Cardiac muscle cell (in vitro differentiated cells and primary cell): Measurements from ENCODE around the gene ITPR2. TPM values are rescaled to one million over a fixed set of nuclear protein-coding genes. Genes with fewer than 3 reads are reported as not detected.
"Not testable (repeated sequence)": the region's sequence is repeated elsewhere in the genome, so short reads cannot be mapped to it uniquely, and the experiment has no call there.

Experiments
- DNase-seq, 2 donors: peaks; one replicate each; pipeline versions ENCODE4 v3.0.0 to v3.0.0-alpha.2; 2010 to 2017; ENCODE audit warnings: low read depth in 1 of 2, low spot score in 1 of 2
- H3K27ac ChIP-seq: fragments of 200-600 bp; sonication (generic); 2 replicates; pipeline ENCODE4 v1.5.1; 2016
- H3K27me3 ChIP-seq: fragments of 200-600 bp; sonication (generic); 2 replicates; pipeline ENCODE4 v1.6.0; 2016; ENCODE audit warnings: control low read depth
- H3K36me3 ChIP-seq: fragments of 200-600 bp; sonication (generic); 2 replicates; pipeline ENCODE4 v1.5.1; 2016; ENCODE audit warnings: control low read depth
- H3K4me1 ChIP-seq: fragments of 200-600 bp; sonication (generic); 2 replicates; pipeline ENCODE4 v1.8.1; 2017; ENCODE audit warnings: low read depth, mild to moderate bottlenecking, mixed run types
- H3K4me3 ChIP-seq: fragments of 200-600 bp; sonication (generic); 2 replicates; pipeline ENCODE4 v1.5.1; 2016; ENCODE audit warnings: mild to moderate bottlenecking
- H3K9me3 ChIP-seq: fragments of 200-600 bp; sonication (generic); 2 replicates; pipeline ENCODE4 v1.5.1; 2017; ENCODE audit warnings: low read depth, mild to moderate bottlenecking, control low read depth
- CTCF ChIP-seq: IDR thresholded peaks from 2 replicates; pipeline ENCODE4 v1.5.1; 2012; ENCODE audit warnings: low read depth, mild to moderate bottlenecking, low read length
- polyA plus RNA-seq: library from polyadenylated mRNA; unstranded; fragments of >200 nt; fragmentation: Nextera tagmentation; extraction: Ambion mirVana; gene quantifications from 2 replicates; pipeline ENCODE4 v1.2.1, GENCODE V29; 2016
- total RNA-seq: library from RNA; depleted of rRNA; stranded (reverse); fragments of >200 nt; gene quantifications from 2 replicates; pipeline ENCODE4 v1.2.3, GENCODE V29; 2016

ITPR2 gene
- total and polyA plus RNA-seq, 2 experiments from 2014 or later, result 4.8 to 5.1 TPM

- H3K27ac ChIP-seq, result no peak overlapping the region
Measured at GRCh38 chr12:26606911-26607310, 226.1 kb downstream of the ITPR2 start.

DNA sequence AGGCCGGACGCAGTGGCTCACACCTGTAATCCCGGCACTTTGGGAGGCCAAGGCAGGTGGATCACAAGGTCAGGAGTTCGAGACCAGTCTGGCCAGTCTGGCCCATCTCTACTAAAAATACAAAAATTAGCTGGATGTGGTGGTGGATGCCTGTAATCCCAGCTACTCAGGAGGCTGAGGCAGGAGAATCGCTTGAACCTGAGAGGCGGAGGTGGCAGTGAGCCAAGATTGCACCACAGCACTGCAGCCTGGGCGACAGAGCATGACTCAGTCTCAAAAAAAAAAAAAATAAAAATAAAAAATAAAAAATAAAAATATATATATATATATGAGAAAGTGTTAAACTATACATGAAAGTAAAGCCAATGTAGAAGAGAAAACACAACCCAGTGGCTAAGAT is 228.2 kb downstream of the ITPR2 start:
- H3K27ac ChIP-seq, H3K36me3 ChIP-seq, DNase-seq, H3K27me3 ChIP-seq, H3K4me3 ChIP-seq, H3K4me1 ChIP-seq, H3K9me3 ChIP-seq: not testable (repeated sequence)

More at GRCh38 chr12:26606911-26607310, 226.1 kb downstream of the ITPR2 start:
- TF ChIP-seq CTCF, result no peak
- no peaks in the 10 kb centered on the region for H3K9me3 ChIP-seq
- H3K4me1 ChIP-seq, result no peaks in the 10 kb centered on the region
- H3K36me3 ChIP-seq, result no peaks in the 10 kb centered on the region
- DNase-seq, result no peak
- H3K4me3 ChIP-seq, result no peak overlapping the region
- H3K27me3 ChIP-seq, result no peaks in the 10 kb centered on the region

GRCh38 chr12:26599096-26599695 is 233.8 kb downstream of the ITPR2 start:
- no peaks in the 10 kb centered on the region for H3K4me1 ChIP-seq
- H3K27ac ChIP-seq, result no peak overlapping the region
- no peak for TF ChIP-seq CTCF
- no peak overlapping the region for H3K4me3 ChIP-seq
- H3K36me3 ChIP-seq, result no peaks in the 10 kb centered on the region
- DNase-seq, result no peak
- H3K27me3 ChIP-seq, result no peaks in the 10 kb centered on the region
- no peaks in the 10 kb centered on the region for H3K9me3 ChIP-seq

DNA sequence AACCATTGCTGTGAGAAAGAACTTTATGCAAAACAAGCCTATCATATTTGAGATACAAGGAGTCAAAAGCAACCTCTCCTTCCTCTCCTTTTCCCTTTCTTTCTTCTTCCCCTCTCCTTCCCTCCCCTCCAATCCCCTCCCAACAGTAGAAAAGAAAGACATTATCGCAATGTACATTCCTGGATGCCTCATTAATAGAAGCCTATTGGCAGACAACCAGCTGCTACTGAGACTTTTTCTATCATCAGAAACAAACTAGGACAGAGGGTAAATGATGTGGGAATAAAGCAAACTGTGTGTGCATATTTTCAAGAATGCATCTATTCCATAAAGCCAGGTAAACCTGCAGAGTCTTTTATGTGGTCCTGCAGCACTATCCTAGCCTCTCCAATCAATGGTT is 237.2 kb downstream of the ITPR2 start:
- H3K27ac ChIP-seq, result no peak overlapping the region
- no peak overlapping the region for H3K4me3 ChIP-seq
- peak in 1 of 2 donors; percentile 9 for DNase-seq
- H3K4me1 ChIP-seq, result no peaks in the 10 kb centered on the region
- no peaks in the 10 kb centered on the region for H3K36me3 ChIP-seq
- no peaks in the 10 kb centered on the region for H3K9me3 ChIP-seq
- no peaks in the 10 kb centered on the region for H3K27me3 ChIP-seq
- no peak for TF ChIP-seq CTCF

DNA sequence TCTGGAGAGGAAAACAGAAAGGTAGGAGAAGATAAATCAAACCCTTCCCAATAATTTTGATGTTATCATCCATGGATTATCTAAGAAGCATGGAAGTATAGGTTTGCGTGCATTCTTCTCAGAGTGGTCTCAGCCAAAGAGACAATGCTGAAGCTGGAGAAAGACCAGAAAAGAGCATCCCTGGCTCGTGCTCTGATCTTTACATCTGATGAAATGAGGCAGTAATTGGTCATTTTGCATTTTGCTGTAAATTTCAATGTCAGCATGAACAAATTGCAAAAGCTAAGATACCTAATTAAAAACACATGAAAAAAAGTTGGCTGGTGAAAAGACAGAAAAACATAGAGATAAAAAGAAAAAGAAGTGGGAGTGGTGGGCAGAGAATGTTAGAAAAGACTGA is 252.4 kb downstream of the ITPR2 start:
- no peak for DNase-seq
- Histone ChIP-seq H3K9me3 (no peaks in the 10 kb centered on the region), H3K4me1 (no peaks in the 10 kb centered on the region), H3K27ac (no peak overlapping the region), H3K36me3 (no peaks in the 10 kb centered on the region), H3K27me3 (no peaks in the 10 kb centered on the region), H3K4me3 (no peak overlapping the region)
- no peak for TF ChIP-seq CTCF

DNA sequence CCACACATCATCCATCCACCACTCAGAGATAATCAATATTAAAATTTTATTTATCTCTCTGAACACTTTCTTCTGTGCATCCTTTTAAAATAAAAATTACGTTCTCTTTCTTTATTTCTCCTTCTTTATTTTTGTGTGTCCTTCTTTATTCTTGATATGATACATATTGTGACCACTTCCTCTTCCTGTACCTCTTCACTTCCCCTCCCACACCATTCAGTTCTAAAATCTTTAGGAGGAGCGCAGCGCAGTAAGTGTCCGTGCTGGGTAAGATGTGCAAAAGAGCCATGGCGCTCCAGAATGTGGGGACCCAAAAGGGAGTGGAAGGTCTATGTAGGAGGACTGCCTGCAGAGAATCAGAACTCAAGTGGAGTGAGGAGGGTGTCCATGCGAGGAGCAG is 256.7 kb downstream of the ITPR2 start:
- H3K4me1 ChIP-seq, result no peaks in the 10 kb centered on the region
- H3K27ac ChIP-seq, result no peak overlapping the region
- no peak overlapping the region for H3K4me3 ChIP-seq
- H3K36me3 ChIP-seq, result no peaks in the 10 kb centered on the region
- no peaks in the 10 kb centered on the region for H3K9me3 ChIP-seq
- H3K27me3 ChIP-seq, result no peaks in the 10 kb centered on the region
- TF ChIP-seq CTCF, result no peak
- no peak for DNase-seq
